Body of pancreas (tissue), 4 donors: ENCODE data around the gene KRTAP10-1. TPM values are rescaled to one million over a fixed set of nuclear protein-coding genes. Genes with fewer than 3 reads are reported as not detected.

ENCODE experiments used
- ATAC-seq: fragments of 150-250 bp; one replicate; pipeline ENCODE4 v1.9.1; 2016
- DNase-seq, 4 donors: peaks; one replicate each; pipeline ENCODE4 v3.0.0-alpha.2; 2019
- H3K27ac ChIP-seq, 4 donors: fragments of 200-600 bp; sonication (generic); 1 replicate in 3 of 4; 2 replicates in 1 of 4; pipeline versions ENCODE4 v1.5.1 to v1.6.1; 2016 to 2019; ENCODE audit warnings: mild to moderate bottlenecking in 1 of 4, mixed read lengths in 1 of 4, moderate library complexity in 1 of 4
- H3K27me3 ChIP-seq, 2 donors: fragments of 200-600 bp; sonication (generic); one replicate each; pipeline ENCODE4 v1.6.0; 2016; ENCODE audit warnings: mild to moderate bottlenecking in 1 of 2
- H3K36me3 ChIP-seq, 2 donors: fragments of 200-600 bp; sonication (generic); replicated peaks in 1 of 2; 2 replicates each; pipeline ENCODE4 v1.5.1; 2016; ENCODE audit warnings: low read depth in 2 of 2; ENCODE audit not compliant: insufficient read depth in 1 of 2
- H3K4me1 ChIP-seq: fragments of 200-600 bp; sonication (generic); one replicate; pipeline ENCODE4 v1.6.0; 2016
- H3K4me3 ChIP-seq, 2 donors: fragments of 200-600 bp; sonication (generic); 1 replicate in 1 of 2; 2 replicates in 1 of 2; pipeline ENCODE4 v1.5.1; 2016 to 2019
- H3K9me3 ChIP-seq, 3 donors: fragments of 200-600 bp; sonication (generic); 1 replicate in 2 of 3; 2 replicates in 1 of 3; pipeline ENCODE4 v1.5.1; 2016
- CTCF ChIP-seq, 7 experiments: fragments of 450-650 bp in 4 of 7; fragments of 200-600 bp in 3 of 7; sonication (generic) in 3 of 7; IDR thresholded peaks; one replicate each; pipeline ENCODE4 v1.5.1; 2016 to 2019; ENCODE audit warnings: antibody characterized with exemption in 7 of 7
- POLR2A ChIP-seq, 3 donors: fragments of 450-650 bp; IDR thresholded peaks; one replicate each; pipeline ENCODE4 v1.6.1; 2016; ENCODE audit warnings: antibody characterized with exemption in 3 of 3, mild to moderate bottlenecking in 2 of 3
- WGBS, 2 donors: methylation state at CpG; one replicate each; pipeline ENCODE4 v1.1.5; 2017; 5-methylcytosine and 5-hydroxymethylcytosine counted together
- intact Hi-C: fragments of 100-400 bp; cut with DNase I; formaldehyde crosslinking; loops from one replicate; pipeline ENCODE4 v1.15.1; 2023
- total RNA-seq, 2 donors: library from RNA; depleted of rRNA; stranded (reverse); fragments of >200 nt; gene quantifications; one replicate each; pipeline ENCODE4 v1.1.0, GENCODE V29; 2016

The KRTAP10-1 gene
- total RNA-seq = not detected

- 52 to 67% methylated on average over 13 to 19 of the region's 21 CpGs for WGBS, 2 donors
- H3K36me3 ChIP-seq = no peaks in the 10 kb centered on the region
- intact Hi-C loops = no loop called here
- no peak for TF ChIP-seq CTCF (IDR thresholded peaks at IDR 0.05)
- no peak for TF ChIP-seq POLR2A (IDR thresholded peaks at IDR 0.05)
- DNase-seq (peak in 1 of 4 donors; percentile 7), ATAC-seq (no peak)
- H3K27me3 ChIP-seq = no peaks in the 10 kb centered on the region
- no peaks in the 10 kb centered on the region for H3K9me3 ChIP-seq
- H3K4me1 ChIP-seq = no peaks in the 10 kb centered on the region
- no peak within 1 kb of the TSS for H3K4me3 ChIP-seq
- H3K27ac ChIP-seq = no peak within 1 kb of the TSS
Measured at GRCh38 chr21:44539991-44540666, at the start of gene KRTAP10-1. TSS of gene KRTAP10-1 (minus strand) at chr21:44540195. CDS start at chr21:44540150, 45 bp downstream.

- DNase-seq (no peak), ATAC-seq (no peak)
- H3K9me3 ChIP-seq = no peaks in the 10 kb centered on the region
- no peak overlapping the region for H3K27ac ChIP-seq
- no peaks in the 10 kb centered on the region for H3K36me3 ChIP-seq
- no peaks in the 10 kb centered on the region for H3K27me3 ChIP-seq
- no peaks in the 10 kb centered on the region for H3K4me1 ChIP-seq
- no peak overlapping the region for H3K4me3 ChIP-seq
- 77 to 80% methylated on average over 2 of the region's 2 CpGs for WGBS, 2 donors
- intact Hi-C loops = no loop called here
- no peak for TF ChIP-seq POLR2A (IDR thresholded peaks at IDR 0.05)
- no peak for TF ChIP-seq CTCF (IDR thresholded peaks at IDR 0.05)
Measured at GRCh38 chr21:44589094-44589493, 49.1 kb upstream of the KRTAP10-1 start.

GRCh38 chr21:44585892-44586291, 45.9 kb upstream of the KRTAP10-1 start:
- Histone ChIP-seq H3K4me1 (no peaks in the 10 kb centered on the region), H3K27me3 (no peaks in the 10 kb centered on the region), H3K4me3 (no peak overlapping the region), H3K36me3 (no peaks in the 10 kb centered on the region), H3K9me3 (no peaks in the 10 kb centered on the region), H3K27ac (no peak overlapping the region)
- no peak for DNase-seq
- 72 to 81% methylated on average over 3 of the region's 3 CpGs for WGBS, 2 donors
- intact Hi-C loops = no loop called here
- no peak for TF ChIP-seq CTCF (IDR thresholded peaks at IDR 0.05)
- TF ChIP-seq POLR2A (IDR thresholded peaks at IDR 0.05) = no peak
- ATAC-seq = no peak

GRCh38 chr21:44583800-44584147, 43.8 kb upstream of the KRTAP10-1 start:
- DNase-seq (no peak), ATAC-seq (no peak)
- Histone ChIP-seq H3K27me3 (no peaks in the 10 kb centered on the region), H3K9me3 (no peaks in the 10 kb centered on the region), H3K4me3 (no peak overlapping the region), H3K27ac (no peak overlapping the region), H3K36me3 (no peaks in the 10 kb centered on the region), H3K4me1 (no peaks in the 10 kb centered on the region)
- WGBS, 2 donors = 53 to 59% methylated on average over 6 of the region's 6 CpGs
- intact Hi-C loops = no loop called here
- TF ChIP-seq CTCF (IDR thresholded peaks at IDR 0.05) = no peak
- no peak for TF ChIP-seq POLR2A (IDR thresholded peaks at IDR 0.05)
